Left lung (tissue), 10 donors: ENCODE measurements around the gene LRRC4C. TPM values are rescaled to one million over a fixed set of nuclear protein-coding genes. Genes with fewer than 3 reads are reported as not detected.

ENCODE experiments used
- ATAC-seq: fragments of 200-7000 bp; cut with Tn5 transposase; one replicate; pipeline ENCODE4 v1.9.1; 2020; ENCODE audit warnings: moderate library complexity
- DNase-seq, 4 donors: peaks; one replicate each; pipeline ENCODE4 v3.0.0-alpha.2; 2013 to 2020
- H3K27ac ChIP-seq, 2 donors: fragments of 200-600 bp; sonication (generic) in 1 of 2; one replicate each; pipeline versions ENCODE4 v1.5.0 to v1.8.0; 2020 to 2021
- H3K27me3 ChIP-seq, 2 donors: fragments of 200-600 bp; sonication (generic) in 1 of 2; one replicate each; pipeline versions ENCODE4 v1.5.0 to v1.8.0; 2020 to 2021
- H3K36me3 ChIP-seq, 2 donors: fragments of 200-600 bp; sonication (generic) in 1 of 2; one replicate each; pipeline versions ENCODE4 v1.5.0 to v1.8.0; 2020 to 2021
- H3K4me1 ChIP-seq, 2 donors: fragments of 200-600 bp; one replicate each; pipeline ENCODE4 v1.8.0; 2021
- H3K4me3 ChIP-seq, 2 donors: fragments of 200-600 bp; sonication (generic) in 1 of 2; one replicate each; pipeline versions ENCODE4 v1.5.0 to v1.8.0; 2020 to 2021; ENCODE audit warnings: mild to moderate bottlenecking in 1 of 2
- H3K9me3 ChIP-seq, 2 donors: fragments of 200-600 bp; sonication (generic) in 1 of 2; one replicate each; pipeline versions ENCODE4 v1.5.0 to v1.8.0; 2020 to 2021
- intact Hi-C, 2 donors: fragments of 100-400 bp; cut with DNase I; formaldehyde crosslinking; loops; one replicate each; pipeline versions ENCODE4 v1.11.2 to v1.14.2; 2022
- polyA plus RNA-seq, 6 donors: library from polyadenylated mRNA; unstranded; fragments of 120-200 nt; gene quantifications; one replicate each; pipeline ENCODE4 v1.2.1, GENCODE V29; 2013; ENCODE audit not compliant: insufficient read length in 6 of 6
- total RNA-seq, 2 donors: library from RNA; stranded (reverse); fragmentation: NEBNext Ultra II Directional; extraction: Animal tissue kit (Norgen Biotek cat#: 25700); gene quantifications; one replicate each; pipeline ENCODE4 v1.2.1, GENCODE V29; 2021
- TF ChIP-seq, protein P1 (sequence below), 2 donors: fragments of 200-600 bp; sonication (generic) in 1 of 2; IDR thresholded peaks; one replicate each; pipeline versions ENCODE4 v1.5.0 to v1.8.0; 2021; ENCODE audit warnings: antibody characterized with exemption in 2 of 2
- donor health status: DM: no; HTN: yes; CAD: no.
- donor health status: DM: no; HTN: no; CAD: no.

Gene LRRC4C
- total and polyA plus RNA-seq, 8 donors: 0.50 to 6.8 (median 4.2) TPM

DNA sequence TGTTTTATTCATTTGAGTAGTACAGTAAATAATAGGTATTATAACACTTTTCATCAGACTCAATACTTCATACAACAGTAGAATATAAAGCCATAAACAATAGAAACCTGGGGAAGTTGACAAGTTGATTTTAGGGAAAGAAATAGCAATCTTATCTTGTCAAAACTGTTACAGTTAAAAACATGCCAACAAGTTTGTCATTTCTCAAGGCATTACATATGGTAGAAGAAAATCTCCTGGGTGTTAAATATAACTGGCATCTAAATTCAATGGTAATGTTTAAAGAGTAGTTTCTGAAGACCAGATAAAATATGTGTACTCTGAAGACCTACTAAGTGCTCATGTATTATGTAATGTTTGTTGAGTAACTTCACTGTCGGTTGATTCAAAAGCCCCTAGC is 75.1 kb downstream of the LRRC4C start:
- Histone ChIP-seq H3K36me3 (no peaks in the 10 kb centered on the region), H3K9me3 (no peaks in the 10 kb centered on the region), H3K4me3 (no peak overlapping the region), H3K27ac (no peak overlapping the region), H3K27me3 (no peaks in the 10 kb centered on the region), H3K4me1 (no peaks in the 10 kb centered on the region)
- DNase-seq (no peak), ATAC-seq (no peak)
- intact Hi-C loops: no loop called here
- TF ChIP-seq, protein P1, sequence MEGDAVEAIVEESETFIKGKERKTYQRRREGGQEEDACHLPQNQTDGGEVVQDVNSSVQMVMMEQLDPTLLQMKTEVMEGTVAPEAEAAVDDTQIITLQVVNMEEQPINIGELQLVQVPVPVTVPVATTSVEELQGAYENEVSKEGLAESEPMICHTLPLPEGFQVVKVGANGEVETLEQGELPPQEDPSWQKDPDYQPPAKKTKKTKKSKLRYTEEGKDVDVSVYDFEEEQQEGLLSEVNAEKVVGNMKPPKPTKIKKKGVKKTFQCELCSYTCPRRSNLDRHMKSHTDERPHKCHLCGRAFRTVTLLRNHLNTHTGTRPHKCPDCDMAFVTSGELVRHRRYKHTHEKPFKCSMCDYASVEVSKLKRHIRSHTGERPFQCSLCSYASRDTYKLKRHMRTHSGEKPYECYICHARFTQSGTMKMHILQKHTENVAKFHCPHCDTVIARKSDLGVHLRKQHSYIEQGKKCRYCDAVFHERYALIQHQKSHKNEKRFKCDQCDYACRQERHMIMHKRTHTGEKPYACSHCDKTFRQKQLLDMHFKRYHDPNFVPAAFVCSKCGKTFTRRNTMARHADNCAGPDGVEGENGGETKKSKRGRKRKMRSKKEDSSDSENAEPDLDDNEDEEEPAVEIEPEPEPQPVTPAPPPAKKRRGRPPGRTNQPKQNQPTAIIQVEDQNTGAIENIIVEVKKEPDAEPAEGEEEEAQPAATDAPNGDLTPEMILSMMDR (IDR thresholded peaks at IDR 0.05): no peak

DNA sequence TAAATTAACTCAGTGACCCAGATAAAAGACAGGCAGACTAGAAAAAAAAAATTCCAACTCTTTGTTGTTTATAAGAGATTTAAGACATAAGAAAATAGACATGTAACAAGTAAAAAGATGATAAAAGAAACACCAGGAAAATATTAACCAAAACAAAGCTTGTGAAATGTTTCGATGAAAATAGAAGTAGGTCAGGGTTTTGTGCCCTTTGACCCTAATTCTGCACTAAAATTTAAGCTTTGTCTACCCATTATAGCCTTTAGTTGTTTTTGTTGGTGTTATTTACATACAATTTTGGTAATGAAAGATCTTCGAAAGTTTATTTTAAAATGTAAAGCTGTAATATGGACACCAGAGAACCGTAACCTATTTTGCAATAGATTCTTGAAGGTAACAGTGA is 75.7 kb downstream of the LRRC4C start:
- TF ChIP-seq, protein P1 (IDR thresholded peaks at IDR 0.05): no peak
- ATAC-seq: no peak

DNA sequence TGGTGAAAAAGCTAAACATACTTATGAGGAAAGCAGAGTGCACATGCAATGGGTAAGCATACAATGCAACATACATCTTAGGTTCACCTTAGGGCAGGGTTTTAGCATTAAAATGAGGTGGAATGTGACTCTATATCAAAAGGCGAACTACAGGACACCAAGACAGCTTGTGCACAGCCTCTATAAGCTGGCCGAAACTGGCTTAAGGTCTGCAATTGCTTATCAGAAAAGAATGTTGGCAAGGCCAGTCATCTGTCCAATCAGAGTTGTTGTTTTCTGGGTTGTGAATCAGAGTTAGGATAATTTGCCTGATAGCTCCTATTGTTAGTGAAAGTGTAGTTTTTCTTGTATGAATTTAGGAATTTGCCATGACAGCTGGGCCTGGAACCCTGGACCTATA is 76.5 kb downstream of the LRRC4C start:
- H3K4me1 ChIP-seq: no peaks in the 10 kb centered on the region
- H3K4me3 ChIP-seq: no peak overlapping the region
- H3K36me3 ChIP-seq: no peaks in the 10 kb centered on the region
- DNase-seq (no peak), ATAC-seq (no peak)
- H3K9me3 ChIP-seq: no peaks in the 10 kb centered on the region
- H3K27me3 ChIP-seq: no peaks in the 10 kb centered on the region
- TF ChIP-seq, protein P1 (IDR thresholded peaks at IDR 0.05): no peak
- H3K27ac ChIP-seq: no peak overlapping the region
- intact Hi-C loops: no loop called here

More for the DNA sequence above, 75.7 kb downstream of the LRRC4C start:
- Histone ChIP-seq H3K4me3 (no peak overlapping the region), H3K36me3 (no peaks in the 10 kb centered on the region), H3K9me3 (no peaks in the 10 kb centered on the region), H3K27me3 (no peaks in the 10 kb centered on the region), H3K4me1 (no peaks in the 10 kb centered on the region), H3K27ac (no peak overlapping the region)
- intact Hi-C loops: no loop called here
- DNase-seq: no peak

DNA sequence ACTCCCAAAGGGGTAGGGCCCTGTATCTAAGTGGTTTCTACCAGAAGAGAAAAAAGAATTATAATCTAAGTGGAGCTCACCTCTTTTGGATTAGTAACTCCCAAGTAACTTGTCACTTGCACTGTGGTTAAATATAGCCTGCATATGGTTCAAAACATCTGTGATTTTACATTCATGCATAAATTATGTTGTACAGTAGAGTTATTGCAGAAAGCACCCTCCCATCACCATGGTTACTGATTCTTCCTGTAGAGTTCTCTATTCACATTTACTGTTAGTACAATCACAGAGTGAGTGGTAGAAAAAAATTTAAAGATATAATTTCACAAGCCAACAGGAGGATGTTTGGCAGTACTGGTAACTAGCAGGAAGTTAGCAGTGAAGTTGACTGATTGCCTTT is 80.4 kb downstream of the LRRC4C start:
- ATAC-seq (no peak), DNase-seq (no peak)
- intact Hi-C loops: no loop called here
- Histone ChIP-seq H3K27me3 (no peaks in the 10 kb centered on the region), H3K9me3 (no peaks in the 10 kb centered on the region), H3K4me3 (no peak overlapping the region), H3K4me1 (no peaks in the 10 kb centered on the region), H3K27ac (no peak overlapping the region), H3K36me3 (no peaks in the 10 kb centered on the region)
- TF ChIP-seq, protein P1 (IDR thresholded peaks at IDR 0.05): no peak

DNA sequence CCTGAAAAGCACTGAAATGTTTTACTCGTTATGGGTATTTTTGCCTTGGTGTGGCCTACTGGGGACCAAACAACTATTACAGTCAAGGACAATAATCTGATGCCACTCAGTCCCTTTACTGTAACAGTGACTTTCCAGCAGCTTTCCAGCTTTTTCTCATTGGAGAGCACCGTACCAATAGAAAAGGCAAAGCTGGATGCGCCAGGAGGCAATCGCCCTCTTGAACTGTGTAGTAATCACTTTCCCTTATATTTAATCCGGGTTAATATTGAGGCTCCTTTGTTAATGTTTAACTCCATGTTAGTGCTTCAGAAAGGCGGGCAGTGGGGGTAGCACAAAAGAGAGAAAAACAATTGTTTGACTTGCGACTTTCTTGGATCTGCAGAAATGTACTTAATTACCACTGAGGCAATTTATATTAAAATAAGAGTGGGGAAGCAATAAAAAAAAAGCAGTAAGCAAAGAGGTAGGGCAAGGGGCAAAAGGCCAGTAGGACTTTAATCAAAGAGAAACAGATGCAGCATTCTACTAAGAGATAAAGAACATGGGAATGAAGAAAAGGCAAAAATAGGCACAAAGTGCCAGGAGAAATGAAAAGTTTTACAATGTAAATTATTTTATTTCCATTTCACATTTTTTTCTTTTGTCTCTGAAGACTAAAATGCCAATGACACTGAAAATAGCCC is 81.6 kb downstream of the LRRC4C start:
- no peak overlapping the region for H3K27ac ChIP-seq
- no peaks in the 10 kb centered on the region for H3K9me3 ChIP-seq
- H3K36me3 ChIP-seq: no peaks in the 10 kb centered on the region
- ATAC-seq (peak; percentile 39), DNase-seq (no peak)
- TF ChIP-seq, protein P1 (IDR thresholded peaks at IDR 0.05): no peak
- H3K4me1 ChIP-seq: no peaks in the 10 kb centered on the region
- H3K4me3 ChIP-seq: no peak overlapping the region
- H3K27me3 ChIP-seq: no peaks in the 10 kb centered on the region
- intact Hi-C loops: no loop called here
